ENCODE data around the gene SEPTIN6.
A peak's percentile ranks its signal among the peaks of the same experiment; 100 is the strongest.

Gene SEPTIN6

GRCh38 chrX:119698845-119699244, 5.9 kb upstream of the SEPTIN6 start:
- H3K4me1 ChIP-seq (ENCODE audit: insufficient read depth, insufficient read length), result no peaks in the 10 kb centered on the region
- no peaks in the 10 kb centered on the region for H3K36me3 ChIP-seq (ENCODE audit: insufficient read depth, insufficient read length, low read length)
- DNase-seq (ENCODE audit: low read depth, low spot score), result peak; percentile 81
- peaks cover 9% of the 10 kb centered on the region for H3K27me3 ChIP-seq (ENCODE audit: insufficient read depth, insufficient read length)
- H3K9me3 ChIP-seq (ENCODE audit: insufficient read depth, low read length), result no peaks in the 10 kb centered on the region
- H3K9ac ChIP-seq (ENCODE audit: insufficient read length, low read depth), result no peak overlapping the region
- TF ChIP-seq SUZ12 (IDR thresholded peaks at IDR 0.05; ENCODE audit: extremely low read depth, insufficient read depth, insufficient read length) (no peak), ZNF274 (IDR thresholded peaks at IDR 0.05; ENCODE audit: low read depth, low read length) (no peak), YY1 (IDR thresholded peaks at IDR 0.05; ENCODE audit: insufficient read depth, insufficient read length) (no peak)
- no peak overlapping the region for H3K4me3 ChIP-seq (ENCODE audit: insufficient read length, low read depth)

DNA sequence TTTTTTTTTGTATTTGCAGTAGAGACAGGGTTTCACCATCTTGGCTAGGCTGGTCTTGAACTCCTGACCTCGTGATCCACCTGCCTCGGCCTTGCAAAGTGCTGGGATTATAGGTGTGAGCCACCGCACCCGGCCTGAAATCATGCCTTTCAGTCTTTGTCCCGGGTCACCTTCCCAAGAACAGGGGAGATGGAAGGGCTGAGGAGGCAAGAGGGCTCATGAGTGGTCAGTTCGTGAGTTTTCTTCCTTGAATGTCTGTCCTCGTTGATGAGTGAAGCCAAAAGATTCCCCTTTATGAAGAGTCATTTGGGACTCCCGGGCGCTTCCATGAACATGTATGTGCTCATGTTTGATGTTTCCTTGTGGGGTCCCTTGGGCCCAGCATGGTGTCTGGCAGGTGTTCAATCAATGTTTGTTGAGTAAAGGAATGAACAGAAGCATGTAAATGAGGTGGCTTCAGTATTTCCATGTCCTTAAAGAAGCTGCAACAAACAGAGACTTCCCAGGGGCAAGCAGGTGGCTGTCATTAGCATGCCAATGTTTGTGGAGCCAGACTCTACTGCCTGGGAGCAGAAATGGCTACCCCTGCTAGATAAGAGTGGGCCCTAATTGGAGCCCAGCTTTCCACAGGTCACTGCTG, 3.4 kb upstream of the SEPTIN6 start:
- H3K27me3 ChIP-seq (ENCODE audit: insufficient read depth, insufficient read length), result peaks cover 13% of the 10 kb centered on the region
- H3K9me3 ChIP-seq (ENCODE audit: insufficient read depth, low read length), result no peaks in the 10 kb centered on the region
- no peak for DNase-seq (ENCODE audit: low read depth, low spot score)
- TF ChIP-seq SUZ12 (IDR thresholded peaks at IDR 0.05; ENCODE audit: extremely low read depth, insufficient read depth, insufficient read length) (no peak), ZNF274 (IDR thresholded peaks at IDR 0.05; ENCODE audit: low read depth, low read length) (no peak), YY1 (IDR thresholded peaks at IDR 0.05; ENCODE audit: insufficient read depth, insufficient read length) (no peak)
- peaks cover under 1% of the 10 kb centered on the region for H3K4me1 ChIP-seq (ENCODE audit: insufficient read depth, insufficient read length)
- no peak overlapping the region for H3K9ac ChIP-seq (ENCODE audit: insufficient read length, low read depth)
- no peaks in the 10 kb centered on the region for H3K36me3 ChIP-seq (ENCODE audit: insufficient read depth, insufficient read length, low read length)
- no peak overlapping the region for H3K4me3 ChIP-seq (ENCODE audit: insufficient read length, low read depth)

DNA sequence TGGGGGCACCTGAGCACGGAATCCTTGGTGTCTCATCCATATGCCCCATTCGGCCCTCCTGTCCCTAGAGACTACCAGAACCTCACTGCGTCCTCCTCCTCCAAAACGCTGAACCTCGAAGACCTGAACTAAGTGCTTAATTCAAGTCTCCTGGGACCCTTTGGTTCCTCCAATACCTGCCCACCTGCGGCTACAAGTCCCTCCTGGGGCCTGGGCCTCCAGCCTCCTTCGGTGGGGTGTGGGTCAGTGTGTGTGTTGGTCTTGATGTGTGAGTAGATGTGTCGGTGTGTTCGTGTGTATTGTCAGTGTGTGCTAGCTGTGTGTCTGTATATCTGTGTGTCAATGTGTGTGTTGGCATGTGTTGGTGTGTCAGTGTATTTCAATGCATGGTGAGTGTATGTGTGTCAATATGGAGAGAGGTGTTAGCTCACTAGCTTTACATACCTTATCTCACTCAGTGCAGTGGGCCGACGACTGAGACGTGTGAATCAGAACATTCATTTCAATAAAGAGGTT, 2.6 kb upstream of the SEPTIN6 start:
- no peak for TF ChIP-seq ZNF274 (IDR thresholded peaks at IDR 0.05; ENCODE audit: low read depth, low read length)
- TF ChIP-seq YY1 (IDR thresholded peaks at IDR 0.05; ENCODE audit: insufficient read depth, insufficient read length), result no peak
- TF ChIP-seq SUZ12 (IDR thresholded peaks at IDR 0.05; ENCODE audit: extremely low read depth, insufficient read depth, insufficient read length), result no peak
- Histone ChIP-seq H3K4me1 (ENCODE audit: insufficient read depth, insufficient read length) (peaks cover 4% of the 10 kb centered on the region), H3K4me3 (ENCODE audit: insufficient read length, low read depth) (no peak overlapping the region), H3K27me3 (ENCODE audit: insufficient read depth, insufficient read length) (peaks cover 13% of the 10 kb centered on the region), H3K36me3 (ENCODE audit: insufficient read depth, insufficient read length, low read length) (no peaks in the 10 kb centered on the region), H3K9ac (ENCODE audit: insufficient read length, low read depth) (no peak overlapping the region), H3K9me3 (ENCODE audit: insufficient read depth, low read length) (no peaks in the 10 kb centered on the region)
- no peak for DNase-seq (ENCODE audit: low read depth, low spot score)

DNA sequence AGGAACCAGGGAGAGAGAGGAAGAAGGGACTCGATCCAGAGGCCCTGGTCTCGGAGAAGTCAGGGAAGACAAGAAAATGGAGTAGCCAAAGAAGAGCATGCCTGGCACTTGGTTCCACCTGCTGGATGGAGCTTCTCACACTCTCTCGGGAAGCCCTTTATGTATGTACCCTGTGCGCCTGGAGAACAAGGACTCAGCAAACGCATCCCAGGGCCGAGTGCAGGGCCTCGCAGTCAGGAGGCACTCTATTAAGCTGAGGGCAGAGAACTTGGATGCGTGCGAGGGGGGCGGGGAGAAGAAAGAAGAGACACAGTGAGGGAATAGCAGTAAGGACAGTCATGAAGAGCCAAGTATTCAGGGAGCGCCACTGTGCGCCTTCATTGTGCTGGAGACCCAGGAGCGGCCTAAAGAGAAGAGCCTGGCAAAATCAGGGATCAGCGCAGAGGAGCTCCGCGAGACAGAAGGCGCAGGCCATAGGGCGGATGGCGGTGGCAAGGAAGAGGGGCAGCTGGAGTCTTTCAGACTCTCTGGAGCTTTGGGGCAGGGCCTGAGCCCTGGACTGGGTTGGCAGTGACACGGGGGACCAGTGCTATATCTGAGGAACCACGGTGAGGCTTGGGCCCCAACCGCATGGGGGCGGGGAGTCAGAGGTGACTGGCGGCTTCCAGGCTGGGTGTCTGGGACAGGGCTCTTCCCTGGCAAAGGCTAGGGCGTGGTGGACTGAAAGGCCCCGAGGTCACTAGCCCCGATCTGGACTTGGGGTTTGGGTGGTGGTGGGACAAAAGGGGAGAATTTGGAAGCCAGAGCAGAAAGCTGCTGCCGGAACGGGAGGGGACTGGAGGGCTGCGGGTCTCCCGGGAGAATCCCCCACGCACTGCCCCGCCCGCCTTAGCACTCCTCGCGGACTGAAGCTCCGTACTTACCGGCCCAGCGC, 1.9 kb upstream of the SEPTIN6 start:
- Histone ChIP-seq H3K27me3 (ENCODE audit: insufficient read depth, insufficient read length) (peaks cover 13% of the 10 kb centered on the region), H3K36me3 (ENCODE audit: insufficient read depth, insufficient read length, low read length) (no peaks in the 10 kb centered on the region), H3K9ac (ENCODE audit: insufficient read length, low read depth) (no peak overlapping the region), H3K4me1 (ENCODE audit: insufficient read depth, insufficient read length) (peaks cover 4% of the 10 kb centered on the region), H3K4me3 (ENCODE audit: insufficient read length, low read depth) (no peak overlapping the region), H3K9me3 (ENCODE audit: insufficient read depth, low read length) (no peaks in the 10 kb centered on the region)
- DNase-seq (ENCODE audit: low read depth, low spot score), result no peak
- TF ChIP-seq ZNF274 (IDR thresholded peaks at IDR 0.05; ENCODE audit: low read depth, low read length) (no peak), YY1 (IDR thresholded peaks at IDR 0.05; ENCODE audit: insufficient read depth, insufficient read length) (no peak), SUZ12 (IDR thresholded peaks at IDR 0.05; ENCODE audit: extremely low read depth, insufficient read depth, insufficient read length) (no peak)

DNA sequence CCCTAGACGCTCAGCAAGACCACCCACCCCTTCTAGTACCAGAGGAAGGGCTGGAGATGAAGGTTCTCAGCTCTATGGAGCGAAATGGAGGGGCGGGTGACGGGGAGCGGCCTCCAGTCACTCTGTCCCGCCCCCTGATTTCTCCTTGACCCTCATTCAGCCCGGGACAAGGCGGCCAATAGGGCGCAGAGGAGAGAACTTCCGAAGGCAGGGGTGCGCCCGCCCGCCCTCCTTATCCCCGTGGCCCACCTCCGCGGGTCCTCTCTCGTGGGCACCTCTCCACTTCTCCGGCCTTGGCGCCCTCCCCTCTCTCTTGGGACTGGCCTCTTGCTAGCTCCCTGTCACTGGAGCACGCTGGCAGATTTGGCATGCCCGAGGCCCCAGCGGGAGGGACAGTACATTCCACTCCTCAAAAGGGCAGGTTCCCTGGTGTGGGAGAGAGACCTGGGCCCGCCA, 1.1 kb upstream of the SEPTIN6 start:
- Histone ChIP-seq H3K9ac (ENCODE audit: insufficient read length, low read depth) (peak overlapping the region; percentile 85), H3K4me3 (ENCODE audit: insufficient read length, low read depth) (peak overlapping the region; percentile 61), H3K9me3 (ENCODE audit: insufficient read depth, low read length) (no peaks in the 10 kb centered on the region), H3K27me3 (ENCODE audit: insufficient read depth, insufficient read length) (peaks cover 13% of the 10 kb centered on the region), H3K4me1 (ENCODE audit: insufficient read depth, insufficient read length) (peaks cover 4% of the 10 kb centered on the region), H3K36me3 (ENCODE audit: insufficient read depth, insufficient read length, low read length) (no peaks in the 10 kb centered on the region)
- TF ChIP-seq ZNF274 (IDR thresholded peaks at IDR 0.05; ENCODE audit: low read depth, low read length), result no peak
- TF ChIP-seq SUZ12 (IDR thresholded peaks at IDR 0.05; ENCODE audit: extremely low read depth, insufficient read depth, insufficient read length), result no peak
- TF ChIP-seq YY1 (IDR thresholded peaks at IDR 0.05; ENCODE audit: insufficient read depth, insufficient read length), result no peak
- DNase-seq (ENCODE audit: low read depth, low spot score), result no peak

- Histone ChIP-seq H3K9me3 (ENCODE audit: insufficient read depth, low read length) (no peaks in the 10 kb centered on the region), H3K27me3 (ENCODE audit: insufficient read depth, insufficient read length) (peaks cover 13% of the 10 kb centered on the region), H3K36me3 (ENCODE audit: insufficient read depth, insufficient read length, low read length) (no peaks in the 10 kb centered on the region), H3K4me3 (ENCODE audit: insufficient read length, low read depth) (peak overlapping the region; percentile 77), H3K9ac (ENCODE audit: insufficient read length, low read depth) (peak overlapping the region; percentile 85), H3K4me1 (ENCODE audit: insufficient read depth, insufficient read length) (peaks cover 4% of the 10 kb centered on the region)
- DNase-seq (ENCODE audit: low read depth, low spot score), result no peak
- TF ChIP-seq SUZ12 (IDR thresholded peaks at IDR 0.05; ENCODE audit: extremely low read depth, insufficient read depth, insufficient read length) (no peak), YY1 (IDR thresholded peaks at IDR 0.05; ENCODE audit: insufficient read depth, insufficient read length) (no peak), ZNF274 (IDR thresholded peaks at IDR 0.05; ENCODE audit: low read depth, low read length) (no peak)
Observed at GRCh38 chrX:119692191-119693039, 553 bp downstream of the SEPTIN6 start.
